Activated gamma-delta T cell (primary cell): Measurements from ENCODE around the gene TOX2.

Experiments used
- DNase-seq: peaks from one replicate; lab custom pipeline; 2025; lab: John Stamatoyannopoulos, UW
- total RNA-seq, 2 donors: gene quantifications; one replicate each; lab custom pipeline; 2026; lab: John Stamatoyannopoulos, UW

The TOX2 gene
- 0.82 to 2.0 reads per million in 2 donors for total RNA-seq

- peak; percentile 32 for DNase-seq
Observed at GRCh38 chr20:43914311-43915210, at the start of gene TOX2. TSS of gene TOX2 (plus strand) at chr20:43914852. CDS start at chr20:43914892, 40 bp downstream.

- no peak for DNase-seq
Observed at GRCh38 chr20:43868091-43868490, 46.6 kb upstream of the TOX2 start.

GRCh38 chr20:43870484-43870883, 44.2 kb upstream of the TOX2 start:
- no peak for DNase-seq

- no peak for DNase-seq
Observed at GRCh38 chr20:43878776-43879175, 35.9 kb upstream of the TOX2 start.

GRCh38 chr20:43893930-43894329, 20.7 kb upstream of the TOX2 start:
- DNase-seq = no peak

- DNase-seq = no peak
Observed at GRCh38 chr20:43894491-43894890, 20.2 kb upstream of the TOX2 start.

- DNase-seq = no peak
Observed at GRCh38 chr20:43895235-43895634, 19.4 kb upstream of the TOX2 start.

- DNase-seq = no peak
Observed at GRCh38 chr20:43899274-43900120, 15.2 kb upstream of the TOX2 start.

- DNase-seq = no peak
Observed at GRCh38 chr20:43900121-43900466, 14.6 kb upstream of the TOX2 start.

- DNase-seq = no peak
Observed at GRCh38 chr20:43900496-43900895, 14.2 kb upstream of the TOX2 start.

- DNase-seq = no peak
Observed at GRCh38 chr20:43901296-43901695, 13.4 kb upstream of the TOX2 start.

- DNase-seq = no peak
Observed at GRCh38 chr20:43903953-43904826, 10.5 kb upstream of the TOX2 start.

GRCh38 chr20:43904827-43905177, 9.8 kb upstream of the TOX2 start:
- no peak for DNase-seq

GRCh38 chr20:43906505-43907034, 8.1 kb upstream of the TOX2 start:
- DNase-seq = no peak

GRCh38 chr20:43909211-43909610, 5.4 kb upstream of the TOX2 start:
- DNase-seq = no peak

GRCh38 chr20:43909720-43910119, 4.9 kb upstream of the TOX2 start:
- DNase-seq = no peak

- DNase-seq = no peak
Observed at GRCh38 chr20:43910564-43910963, 4.1 kb upstream of the TOX2 start.

GRCh38 chr20:43911066-43911465, 3.6 kb upstream of the TOX2 start:
- DNase-seq = no peak

- no peak for DNase-seq
Observed at GRCh38 chr20:43913291-43914025, 1.2 kb upstream of the TOX2 start.

- peak; percentile 33 for DNase-seq
Observed at GRCh38 chr20:43915211-43916072, 790 bp downstream of the TOX2 start.
